ENCODE results near the gene FRRS1.

DNA sequence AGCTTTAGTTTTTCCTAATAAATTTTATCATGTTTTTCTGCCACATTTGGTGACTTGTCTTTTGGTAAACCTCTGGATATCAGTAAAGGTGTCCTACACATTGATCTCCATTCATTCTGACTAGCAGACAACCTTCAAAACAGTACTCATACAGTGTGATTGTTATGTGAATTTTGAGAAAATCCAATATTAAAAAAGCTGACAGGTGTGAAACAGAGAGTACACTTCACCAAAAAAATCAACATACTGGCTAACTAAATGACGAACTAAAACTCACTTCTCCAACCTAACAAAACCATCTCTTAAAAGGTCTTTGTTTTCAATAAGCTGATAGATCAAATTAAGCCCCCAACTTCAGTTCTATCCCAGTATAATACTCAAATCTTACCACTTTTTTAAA lies 1.5 kb downstream of the FRRS1 start:
- no peak for TF ChIP-seq POLR2A (IDR thresholded peaks at IDR 0.05; ENCODE audit: extremely low read depth, insufficient read length)
- TF ChIP-seq, protein P1, sequence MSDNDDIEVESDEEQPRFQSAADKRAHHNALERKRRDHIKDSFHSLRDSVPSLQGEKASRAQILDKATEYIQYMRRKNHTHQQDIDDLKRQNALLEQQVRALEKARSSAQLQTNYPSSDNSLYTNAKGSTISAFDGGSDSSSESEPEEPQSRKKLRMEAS (IDR thresholded peaks at IDR 0.05; ENCODE audit: low read depth, low read length), result no peak
